GM04503 (cell line): ENCODE results near the gene OR7E24.
"Not testable (repeated sequence)": the region's sequence is repeated elsewhere in the genome, so short reads cannot be mapped to it uniquely, and the experiment has no call there.

Source experiments
- DNase-seq: peaks from one replicate; pipeline ENCODE4 v3.0.0-alpha.2; 2012; ENCODE audit warnings: low read depth

The OR7E24 gene

GRCh38 chr19:9250630-9251029, at the start of gene OR7E24:
Gene OR7E24, plus strand, starts transcription at chr19:9250930. Its CDS starts 114 bp downstream, at chr19:9251044.
- DNase-seq, result no peak

DNA sequence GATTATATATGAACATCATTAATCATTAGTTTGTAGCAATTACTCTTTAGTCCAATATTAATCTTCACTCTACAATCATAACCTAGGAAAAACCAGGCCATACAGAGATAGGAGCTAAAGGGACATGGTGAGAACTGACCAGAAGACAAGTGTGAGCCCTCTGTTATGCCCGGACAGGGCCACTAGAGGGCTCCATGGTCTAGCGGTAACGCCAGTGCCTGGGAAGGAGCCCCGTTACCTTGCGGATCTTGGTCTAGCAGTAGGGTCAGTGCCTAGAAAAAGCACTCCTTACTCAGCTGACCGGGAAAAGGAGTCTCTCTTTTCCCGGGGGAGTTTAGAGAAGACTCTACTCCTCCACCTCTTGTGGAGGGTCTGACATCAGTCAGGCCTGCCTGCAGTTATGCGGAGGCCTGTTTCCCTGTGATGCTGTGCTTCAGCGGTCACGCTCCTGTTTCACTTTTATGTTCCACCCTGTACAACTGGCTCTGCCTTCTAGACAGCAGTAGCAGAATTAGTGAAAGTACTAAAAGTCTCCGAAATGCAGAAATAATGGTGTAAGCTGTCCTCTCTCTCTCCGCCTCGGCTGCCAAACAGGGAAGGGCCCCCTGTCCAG, 45.1 kb upstream of the OR7E24 start:
- DNase-seq, result peak; percentile 15

DNA sequence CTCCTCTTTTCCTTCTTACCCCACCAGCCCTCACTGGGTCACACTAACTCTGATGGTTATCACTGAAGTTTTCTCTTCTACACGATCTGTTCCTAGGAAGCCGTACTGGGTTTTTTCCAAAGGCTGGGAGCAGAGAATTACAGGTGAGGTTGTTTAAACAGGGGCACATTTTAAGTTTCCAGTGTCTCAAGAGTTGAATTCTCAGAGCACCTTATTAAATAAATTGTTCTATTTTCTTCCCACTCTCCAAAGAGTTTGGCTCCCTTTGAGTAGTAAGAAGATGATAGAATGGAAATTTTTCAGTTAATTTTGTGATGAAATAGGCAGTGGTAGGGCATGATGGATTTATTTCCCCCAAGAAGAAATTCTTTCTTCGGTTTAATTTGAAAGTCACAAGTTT, 31.2 kb upstream of the OR7E24 start, which contains the start of gene OR7D4:
Gene OR7D4, minus strand, starts transcription at position 101 of the 400 bp plus-strand sequence. CDS start 4,752 bp downstream, outside the sequence.
- no peak for DNase-seq

DNA sequence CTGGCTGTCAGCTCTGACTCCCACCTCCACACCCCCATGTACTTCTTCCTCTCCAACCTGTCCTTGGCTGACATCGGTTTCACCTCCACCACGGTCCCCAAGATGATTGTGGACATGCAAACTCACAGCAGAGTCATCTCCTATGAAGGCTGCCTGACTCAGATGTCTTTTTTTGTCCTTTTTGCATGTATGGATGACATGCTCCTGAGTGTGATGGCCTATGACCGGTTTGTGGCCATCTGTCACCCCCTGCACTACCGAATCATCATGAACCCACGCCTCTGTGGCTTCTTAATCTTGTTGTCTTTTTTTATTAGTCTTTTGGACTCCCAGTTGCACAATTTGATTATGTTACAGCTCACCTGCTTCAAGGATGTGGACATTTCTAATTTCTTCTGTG, 506 bp downstream of the OR7E24 start:
- DNase-seq, result no peak

DNA sequence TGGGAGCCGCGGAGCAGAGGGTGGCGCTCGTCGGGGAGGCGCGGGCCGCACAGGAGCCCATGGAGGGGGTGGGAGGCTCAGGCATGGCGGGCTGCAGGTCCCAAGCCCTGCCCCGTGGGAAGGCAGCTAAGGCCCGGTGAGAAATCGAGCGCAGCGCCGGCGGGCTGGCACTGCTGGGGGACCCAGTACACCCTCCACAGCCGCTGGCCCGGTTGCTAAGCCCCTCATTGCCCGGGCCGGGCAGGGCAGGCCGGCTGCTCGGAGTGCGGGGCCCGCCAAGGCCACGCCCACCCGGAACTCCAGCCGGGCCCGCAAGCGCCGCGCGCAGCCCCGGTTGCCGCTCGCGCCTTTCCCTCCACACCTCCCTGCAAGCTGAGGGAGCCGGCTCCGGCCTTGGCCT, 32.8 kb downstream of the OR7E24 start:
- DNase-seq, result not testable (repeated sequence)

DNA sequence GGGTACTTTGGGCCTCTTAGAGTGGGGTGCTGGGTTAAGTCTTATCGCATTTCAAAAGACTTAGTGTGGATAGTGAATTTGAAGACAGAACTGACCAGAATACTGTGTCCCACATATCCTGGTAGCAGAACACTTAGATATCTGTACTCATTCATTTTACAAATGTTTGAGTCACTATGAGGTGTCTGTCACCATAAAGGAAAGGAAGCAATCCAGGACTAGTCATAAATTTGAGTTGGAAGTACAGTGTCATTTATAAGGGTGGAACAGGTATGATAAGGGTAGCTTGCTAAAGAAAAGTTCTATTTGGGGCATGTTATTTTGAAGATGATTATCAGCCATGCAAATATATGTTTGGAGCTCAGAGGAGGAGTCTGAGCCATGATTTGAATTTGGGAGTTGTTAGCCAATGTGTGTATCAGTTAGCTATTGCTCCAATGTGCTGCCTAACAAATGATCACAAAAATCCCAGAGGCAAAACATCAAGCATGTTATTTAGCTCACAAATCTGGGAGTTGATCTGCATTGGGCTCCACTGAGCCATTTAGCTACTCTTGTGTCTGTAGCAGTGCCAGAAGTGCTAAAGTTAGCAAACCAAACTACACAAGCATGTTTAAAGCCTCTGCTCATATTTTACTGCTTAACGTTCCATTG, 38.6 kb downstream of the OR7E24 start:
- DNase-seq, result no peak

- DNase-seq, result no peak
Observed at GRCh38 chr19:9295411-9295849, 44.7 kb downstream of the OR7E24 start.

GRCh38 chr19:9296336-9296735, 45.6 kb downstream of the OR7E24 start:
- no peak for DNase-seq
